Smooth muscle cell (in vitro differentiated cells): ENCODE results near the gene BCAS1. TPM values are rescaled to one million over a fixed set of nuclear protein-coding genes. Genes with fewer than 3 reads are reported as not detected.

Source experiments
- DNase-seq: peaks from one replicate; lab custom pipeline; 2025; ENCODE audit not compliant: unreplicated experiment; lab: John Stamatoyannopoulos, UW
- H2AFZ ChIP-seq: fragments of 200-600 bp; sonication (generic); 2 replicates; pipeline ENCODE4 v1.6.0; 2016; ENCODE audit warnings: antibody characterized with exemption, low read depth, mild to moderate bottlenecking
- H3F3A ChIP-seq: fragments of 200-600 bp; sonication (generic); 2 replicates; pipeline ENCODE4 v1.6.0; 2017; ENCODE audit warnings: antibody characterized with exemption, low read depth
- H3K27ac ChIP-seq: fragments of 200-600 bp; sonication (generic); 2 replicates; pipeline ENCODE4 v1.5.1; 2016; ENCODE audit warnings: low read depth, mild to moderate bottlenecking
- H3K27me3 ChIP-seq: fragments of 200-600 bp; sonication (generic); 2 replicates; pipeline ENCODE4 v1.6.1; 2016; ENCODE audit warnings: low read depth, mild to moderate bottlenecking
- H3K36me3 ChIP-seq: fragments of 200-600 bp; sonication (generic); 2 replicates; pipeline ENCODE4 v1.5.1; 2016; ENCODE audit warnings: low read depth
- H3K4me1 ChIP-seq: fragments of 200-600 bp; sonication (generic); 2 replicates; pipeline ENCODE4 v1.5.1; 2016; ENCODE audit warnings: low read depth
- H3K4me2 ChIP-seq: fragments of 200-600 bp; sonication (generic); 2 replicates; pipeline ENCODE4 v1.6.0; 2016; ENCODE audit warnings: mild to moderate bottlenecking
- H3K4me3 ChIP-seq: fragments of 200-600 bp; sonication (generic); 2 replicates; pipeline ENCODE4 v1.5.1; 2016; ENCODE audit warnings: mild to moderate bottlenecking
- H3K79me2 ChIP-seq: fragments of 200-600 bp; sonication (generic); 2 replicates; pipeline ENCODE4 v1.6.0; 2016; ENCODE audit warnings: low read depth, mild to moderate bottlenecking
- H3K9ac ChIP-seq: fragments of 200-600 bp; sonication (generic); 2 replicates; pipeline ENCODE4 v1.6.0; 2016; ENCODE audit warnings: low read depth
- H3K9me3 ChIP-seq: fragments of 200-600 bp; sonication (generic); replicated peaks from 2 replicates; pipeline ENCODE4 v1.5.1; 2016; ENCODE audit warnings: low read depth
- H4K20me1 ChIP-seq: fragments of 200-600 bp; sonication (generic); 2 replicates; pipeline ENCODE4 v1.6.0; 2016; ENCODE audit warnings: low read depth
- CTCF ChIP-seq: fragments of 200-600 bp; sonication (generic); IDR thresholded peaks from 2 replicates; pipeline ENCODE4 v1.5.1; 2017; ENCODE audit warnings: borderline replicate concordance, mild to moderate bottlenecking, antibody characterized with exemption; ENCODE audit not compliant: insufficient read depth, poor library complexity, severe bottlenecking
- WGBS: methylation state at CpG from one replicate; pipeline ENCODE4 v1.1.7; 2016; ENCODE audit warnings: low lambda C conversion rate; 5-methylcytosine and 5-hydroxymethylcytosine counted together
- polyA plus RNA-seq: library from polyadenylated mRNA; unstranded; fragments of >200 nt; fragmentation: Nextera tagmentation; extraction: Ambion mirVana; gene quantifications from 2 replicates; pipeline ENCODE4 v1.2.1, GENCODE V29; 2016
- total RNA-seq: library from RNA; depleted of rRNA; stranded (reverse); fragments of >200 nt; gene quantifications from 2 replicates; pipeline ENCODE4 v1.2.3, GENCODE V29; 2014

Gene BCAS1
- total and polyA plus RNA-seq, 2 experiments from 2014 or later = 0.09 to 0.15 TPM

GRCh38 chr20:53984356-53985149 lies 85.8 kb downstream of the BCAS1 start:
- H3K27ac ChIP-seq = no peak overlapping the region
- WGBS = 74% methylated on average over 6 of the region's 6 CpGs
- H3K9ac ChIP-seq = no peak overlapping the region
- no peak for TF ChIP-seq CTCF
- no peak overlapping the region for H2AFZ ChIP-seq
- no peaks in the 10 kb centered on the region for H3K27me3 ChIP-seq
- H3K4me3 ChIP-seq = no peak overlapping the region
- H3K36me3 ChIP-seq = no peaks in the 10 kb centered on the region
- H3K9me3 ChIP-seq = no peaks in the 10 kb centered on the region
- DNase-seq = no peak
- no peaks in the 10 kb centered on the region for H3K4me1 ChIP-seq
- no peak overlapping the region for H3K4me2 ChIP-seq
- no peaks in the 10 kb centered on the region for H4K20me1 ChIP-seq
- H3K79me2 ChIP-seq = no peaks in the 10 kb centered on the region
- no peaks in the 10 kb centered on the region for H3F3A ChIP-seq

- H3K9me3 ChIP-seq = no peaks in the 10 kb centered on the region
- no peaks in the 10 kb centered on the region for H3K36me3 ChIP-seq
- 96% methylated on average over 3 of the region's 3 CpGs for WGBS
- H3K4me2 ChIP-seq = no peak overlapping the region
- H3K4me1 ChIP-seq = no peaks in the 10 kb centered on the region
- no peaks in the 10 kb centered on the region for H3F3A ChIP-seq
- H3K79me2 ChIP-seq = no peaks in the 10 kb centered on the region
- TF ChIP-seq CTCF = no peak
- H3K4me3 ChIP-seq = no peak overlapping the region
- DNase-seq = no peak
- no peaks in the 10 kb centered on the region for H4K20me1 ChIP-seq
- no peak overlapping the region for H2AFZ ChIP-seq
- no peak overlapping the region for H3K9ac ChIP-seq
- H3K27me3 ChIP-seq = no peaks in the 10 kb centered on the region
- H3K27ac ChIP-seq = no peak overlapping the region
These were observed 87.0 kb downstream of the BCAS1 start for GRCh38 chr20:53983401-53983800.

GRCh38 chr20:53982624-53983023 lies 87.8 kb downstream of the BCAS1 start:
- no peak overlapping the region for H3K4me3 ChIP-seq
- H4K20me1 ChIP-seq = no peaks in the 10 kb centered on the region
- H3K4me2 ChIP-seq = no peak overlapping the region
- WGBS = 74% methylated on average over 2 of the region's 2 CpGs
- no peak overlapping the region for H2AFZ ChIP-seq
- H3K36me3 ChIP-seq = no peaks in the 10 kb centered on the region
- H3K9ac ChIP-seq = no peak overlapping the region
- DNase-seq = no peak
- H3K9me3 ChIP-seq = no peaks in the 10 kb centered on the region
- no peaks in the 10 kb centered on the region for H3K27me3 ChIP-seq
- H3K4me1 ChIP-seq = no peaks in the 10 kb centered on the region
- TF ChIP-seq CTCF = no peak
- no peak overlapping the region for H3K27ac ChIP-seq
- no peaks in the 10 kb centered on the region for H3F3A ChIP-seq
- no peaks in the 10 kb centered on the region for H3K79me2 ChIP-seq
